ENCODE results near the gene NUP214.

Gene NUP214

GRCh38 chr9:131227112-131227958 lies 101.9 kb downstream of the NUP214 start:
- Histone ChIP-seq H3K9me3 (ENCODE audit: control insufficient read depth, low read length) (no peaks in the 10 kb centered on the region), H3K36me3 (ENCODE audit: control insufficient read depth, insufficient read depth, low read length) (no peaks in the 10 kb centered on the region), H2AFZ (no peak overlapping the region), H3K79me2 (no peaks in the 10 kb centered on the region), H3K27ac (no peak overlapping the region), H3K27me3 (ENCODE audit: control insufficient read depth, insufficient read depth, low read length) (no peaks in the 10 kb centered on the region), H3K9ac (no peak overlapping the region), H3K4me3 (ENCODE audit: low read depth, low read length) (no peak overlapping the region), H3K4me2 (ENCODE audit: low read length) (no peak overlapping the region), H3K4me1 (peaks cover 6% of the 10 kb centered on the region)
- TF ChIP-seq CTCF (IDR thresholded peaks at IDR 0.05): no peak

GRCh38 chr9:131227959-131228460 lies 102.6 kb downstream of the NUP214 start:
- no peaks in the 10 kb centered on the region for H3K79me2 ChIP-seq
- no peak overlapping the region for H3K4me2 ChIP-seq (ENCODE audit: low read length)
- H3K27me3 ChIP-seq (ENCODE audit: control insufficient read depth, insufficient read depth, low read length): no peaks in the 10 kb centered on the region
- H3K4me3 ChIP-seq (ENCODE audit: low read depth, low read length): no peak overlapping the region
- TF ChIP-seq CTCF (IDR thresholded peaks at IDR 0.05): no peak
- no peaks in the 10 kb centered on the region for H3K9me3 ChIP-seq (ENCODE audit: control insufficient read depth, low read length)
- no peak overlapping the region for H3K9ac ChIP-seq
- peaks cover 6% of the 10 kb centered on the region for H3K4me1 ChIP-seq
- no peak overlapping the region for H3K27ac ChIP-seq
- H2AFZ ChIP-seq: no peak overlapping the region
- H3K36me3 ChIP-seq (ENCODE audit: control insufficient read depth, insufficient read depth, low read length): no peaks in the 10 kb centered on the region

- no peaks in the 10 kb centered on the region for H3K27me3 ChIP-seq (ENCODE audit: control insufficient read depth, insufficient read depth, low read length)
- peaks cover 6% of the 10 kb centered on the region for H3K4me1 ChIP-seq
- no peaks in the 10 kb centered on the region for H3K79me2 ChIP-seq
- no peak overlapping the region for H3K9ac ChIP-seq
- no peak for TF ChIP-seq CTCF (IDR thresholded peaks at IDR 0.05)
- H3K4me3 ChIP-seq (ENCODE audit: low read depth, low read length): no peak overlapping the region
- no peaks in the 10 kb centered on the region for H3K9me3 ChIP-seq (ENCODE audit: control insufficient read depth, low read length)
- H3K36me3 ChIP-seq (ENCODE audit: control insufficient read depth, insufficient read depth, low read length): no peaks in the 10 kb centered on the region
- no peak overlapping the region for H3K4me2 ChIP-seq (ENCODE audit: low read length)
- no peak overlapping the region for H2AFZ ChIP-seq
- H3K27ac ChIP-seq: no peak overlapping the region
Measured at GRCh38 chr9:131228988-131229387, 103.6 kb downstream of the NUP214 start.

GRCh38 chr9:131233556-131233955 lies 108.2 kb downstream of the NUP214 start:
- no peak overlapping the region for H2AFZ ChIP-seq
- no peak overlapping the region for H3K4me3 ChIP-seq (ENCODE audit: low read depth, low read length)
- H3K4me1 ChIP-seq: peaks cover 4% of the 10 kb centered on the region
- no peak overlapping the region for H3K27ac ChIP-seq
- no peaks in the 10 kb centered on the region for H3K36me3 ChIP-seq (ENCODE audit: control insufficient read depth, insufficient read depth, low read length)
- no peaks in the 10 kb centered on the region for H3K79me2 ChIP-seq
- no peak overlapping the region for H3K4me2 ChIP-seq (ENCODE audit: low read length)
- TF ChIP-seq CTCF (IDR thresholded peaks at IDR 0.05): no peak
- H3K9me3 ChIP-seq (ENCODE audit: control insufficient read depth, low read length): no peaks in the 10 kb centered on the region
- no peak overlapping the region for H3K9ac ChIP-seq
- no peaks in the 10 kb centered on the region for H3K27me3 ChIP-seq (ENCODE audit: control insufficient read depth, insufficient read depth, low read length)

- H3K79me2 ChIP-seq: no peaks in the 10 kb centered on the region
- H2AFZ ChIP-seq: no peak overlapping the region
- H3K4me2 ChIP-seq (ENCODE audit: low read length): no peak overlapping the region
- no peaks in the 10 kb centered on the region for H3K9me3 ChIP-seq (ENCODE audit: control insufficient read depth, low read length)
- no peaks in the 10 kb centered on the region for H3K27me3 ChIP-seq (ENCODE audit: control insufficient read depth, insufficient read depth, low read length)
- H3K27ac ChIP-seq: no peak overlapping the region
- H3K36me3 ChIP-seq (ENCODE audit: control insufficient read depth, insufficient read depth, low read length): no peaks in the 10 kb centered on the region
- H3K4me1 ChIP-seq: peaks cover 5% of the 10 kb centered on the region
- H3K9ac ChIP-seq: no peak overlapping the region
- no peak for TF ChIP-seq CTCF (IDR thresholded peaks at IDR 0.05)
- H3K4me3 ChIP-seq (ENCODE audit: low read depth, low read length): no peak overlapping the region
Measured at GRCh38 chr9:131233995-131234394, 108.6 kb downstream of the NUP214 start.

Measured in parathyroid adenoma (tissue), 2 donors.